Adrenal gland (tissue), 12 donors: Measurements from ENCODE around the gene PCDHGB6. TPM values are rescaled to one million over a fixed set of nuclear protein-coding genes. Genes with fewer than 3 reads are reported as not detected.

Source experiments
- DNase-seq, 7 donors: peaks; one replicate each; pipeline ENCODE4 v3.0.0-alpha.2; 2019 to 2020
- H3K27ac ChIP-seq, 5 donors: fragments of 200-600 bp; sonication (generic) in 4 of 5; 1 replicate in 3 of 5; 2 replicates in 2 of 5; pipeline versions ENCODE4 v1.5.1 to v1.8.0; 2016 to 2020; ENCODE audit warnings: mild to moderate bottlenecking in 1 of 5
- H3K27me3 ChIP-seq: fragments of 200-600 bp; 2 replicates; pipeline ENCODE4 v1.8.0; 2021
- H3K36me3 ChIP-seq, 2 donors: fragments of 200-600 bp; replicated peaks in 1 of 2; 1 replicate in 1 of 2; 2 replicates in 1 of 2; pipeline versions ENCODE4 v1.5.1 to v1.8.0; 2018 to 2022
- H3K4me1 ChIP-seq, 2 donors: fragments of 200-600 bp; replicated peaks in 1 of 2; 1 replicate in 1 of 2; 2 replicates in 1 of 2; pipeline versions ENCODE4 v1.5.1 to v1.8.0; 2018 to 2021
- H3K4me3 ChIP-seq, 4 donors: fragments of 200-600 bp; sonication (generic) in 3 of 4; one replicate each; pipeline ENCODE4 v1.5.1; 2016 to 2018
- H3K9me3 ChIP-seq, 3 donors: fragments of 200-600 bp; sonication (generic) in 1 of 3; replicated peaks in 1 of 3; 1 replicate in 2 of 3; 2 replicates in 1 of 3; pipeline versions ENCODE4 v1.5.1 to v1.8.0; 2016 to 2021
- CTCF ChIP-seq, 6 experiments: fragments of 450-650 bp in 4 of 6; fragments of 200-600 bp in 2 of 6; sonication (generic) in 1 of 6; IDR thresholded peaks; 1 replicate in 5 of 6; 2 replicates in 1 of 6; pipeline versions ENCODE4 v1.5.1 to v1.8.0; 2016 to 2021; ENCODE audit warnings: antibody characterized with exemption in 6 of 6, mild to moderate bottlenecking in 2 of 6, moderate library complexity in 1 of 6
- POLR2A ChIP-seq, 2 donors: fragments of 450-650 bp; IDR thresholded peaks; one replicate each; pipeline ENCODE4 v1.6.1; 2017; ENCODE audit warnings: antibody characterized with exemption in 2 of 2, mild to moderate bottlenecking in 2 of 2, moderate library complexity in 1 of 2
- WGBS, 4 donors: extraction: QIAGEN DNeasy Blood & Tissue Kit in 2 of 4; methylation state at CpG; one replicate each; pipeline versions ENCODE4 v1.1.5 to v1.1.7; 2013 to 2017; 5-methylcytosine and 5-hydroxymethylcytosine counted together
- intact Hi-C, 2 donors: fragments of 100-400 bp; cut with DNase I; formaldehyde crosslinking; loops; one replicate each; pipeline versions ENCODE4 v1.14.1 to v1.15.0; 2022 to 2023
- polyA plus RNA-seq, 3 donors: library from polyadenylated mRNA; stranded (reverse); fragments of 200-250 nt in 2 of 3; fragments of 350-450 nt in 1 of 3; fragmentation: Illumina TruSeq in 1 of 3; extraction: RNeasy Lipid Tissue Mini Kit (QIAGEN cat#74804) in 1 of 3; gene quantifications; one replicate each; pipeline ENCODE4 v1.2.3, GENCODE V29; 2013 to 2014
- total RNA-seq, 9 donors: library from RNA; depleted of rRNA in 4 of 9; stranded (reverse); fragments of >200 nt in 4 of 9; fragments of 120-200 nt in 1 of 9; fragmentation: NEBNext Ultra II Directional in 1 of 9; extraction: Animal tissue kit (Norgen Biotek cat#: 25700) in 1 of 9; gene quantifications; one replicate each; pipeline versions ENCODE4 v1.1.0 to v1.2.4, GENCODE V29; 2013 to 2023
- donor health status: healthy with polysubstance abuse.
- donor health status: Bipolar disorder and iron deficiency.
- donor health status: DM: yes; HTN: yes; CAD: no.
- donor health status: DM: no; HTN: no; CAD: no.
- donor health status: DM: no; HTN: no; CAD: no.
- donor health status: DM: yes; HTN: yes; CAD: no.

The PCDHGB6 gene
- total and polyA plus RNA-seq, 12 donors: 0.61 to 15.9 (median 8.9) TPM

- Histone ChIP-seq H3K4me3 (no peak overlapping the region), H3K27ac (no peak overlapping the region), H3K9me3 (no peaks in the 10 kb centered on the region), H3K36me3 (no peaks in the 10 kb centered on the region), H3K27me3 (no peaks in the 10 kb centered on the region), H3K4me1 (peaks cover 0 to 14% of the 10 kb centered on the region in 2 donors)
- DNase-seq: no peak
- intact Hi-C loops: no loop called here
- no peak for TF ChIP-seq CTCF (IDR thresholded peaks at IDR 0.05)
- TF ChIP-seq POLR2A (IDR thresholded peaks at IDR 0.05): no peak
- WGBS, 4 donors: 45 to 63% (median 55%) methylated on average over 26 to 50 of the region's 50 CpGs
Measured at GRCh38 chr5:141441571-141442170, 33.9 kb downstream of the PCDHGB6 start.

Other genes starting within 250 kb of the PCDHGB6 start
Only the 30 nearest of the 37 such genes appear.
- 1 to 10 TPM in 3 of 9 donors, under 1 TPM in 6; 0.18 to 2.3 (median 0.61) TPM for gene PCDHB10, start 215.7 kb upstream of the PCDHGB6 start, total RNA-seq
- 1 to 10 TPM in 1 of 3 donors, under 1 TPM in 2; 0.81 to 3.0 (median 0.88) TPM for gene PCDHB10, start 215.7 kb upstream of the PCDHGB6 start, polyA plus RNA-seq
- 1 to 10 TPM in 7 of 9 donors, under 1 TPM in 2; 0.12 to 7.1 (median 2.5) TPM for gene PCDHB11, start 208.4 kb upstream of the PCDHGB6 start, total RNA-seq
- gene PCDHB11, start 208.4 kb upstream of the PCDHGB6 start, polyA plus RNA-seq: under 1 TPM; 0.48 to 0.81 (median 0.67) TPM
- gene PCDHB12, start 199.3 kb upstream of the PCDHGB6 start, total RNA-seq: 1 to 10 TPM in 7 of 9 donors, under 1 TPM in 2; 0.50 to 3.4 (median 1.5) TPM
- gene PCDHB12, start 199.3 kb upstream of the PCDHGB6 start, polyA plus RNA-seq: under 1 TPM; 0.40 to 0.97 (median 0.47) TPM
- 1 to 10 TPM in 8 of 9 donors, under 1 TPM in 1; 0.72 to 7.2 (median 5.9) TPM for gene PCDHB13, start 194.1 kb upstream of the PCDHGB6 start, total RNA-seq
- 1 to 10 TPM; 1.3 to 5.4 (median 1.3) TPM for gene PCDHB13, start 194.1 kb upstream of the PCDHGB6 start, polyA plus RNA-seq
- 1 to 10 TPM; 1.7 to 7.7 (median 3.7) TPM for gene PCDHB14, start 184.7 kb upstream of the PCDHGB6 start, total RNA-seq
- gene PCDHB14, start 184.7 kb upstream of the PCDHGB6 start, polyA plus RNA-seq: 1 to 10 TPM; 1.9 to 4.1 (median 2.2) TPM
- 1 to 10 TPM in 7 of 9 donors, under 1 TPM in 2; 0.95 to 3.2 (median 1.4) TPM for gene PCDHB15, start 162.6 kb upstream of the PCDHGB6 start, total RNA-seq
- gene PCDHB15, start 162.6 kb upstream of the PCDHGB6 start, polyA plus RNA-seq: 1 to 10 TPM; 1.2 to 2.2 (median 1.4) TPM
- gene SLC25A2, start 104.0 kb upstream of the PCDHGB6 start, total RNA-seq: 1 to 10 TPM in 1 of 9 donors, under 1 TPM in 4, not detected in 4; 0.43 to 1.5 (median 0.53) TPM
- gene SLC25A2, start 104.0 kb upstream of the PCDHGB6 start, polyA plus RNA-seq: under 1 TPM in 2 of 3 donors, not detected in 1; 0.07 to 0.72 TPM
- gene TAF7, start 87.2 kb upstream of the PCDHGB6 start, total RNA-seq: 100 to 1,000 TPM in 1 of 9 donors, 10 to 100 TPM in 8; 38.0 to 111 (median 70.9) TPM
- gene TAF7, start 87.2 kb upstream of the PCDHGB6 start, polyA plus RNA-seq: 100 to 1,000 TPM in 1 of 3 donors, 10 to 100 TPM in 2; 23.9 to 132 (median 29.7) TPM
- gene PCDHGA1, start 77.5 kb upstream of the PCDHGB6 start, total RNA-seq: under 1 TPM; 0.09 to 0.96 (median 0.28) TPM
- under 1 TPM; 0.13 to 0.60 (median 0.32) TPM for gene PCDHGA1, start 77.5 kb upstream of the PCDHGB6 start, polyA plus RNA-seq
- 1 to 10 TPM in 8 of 9 donors, under 1 TPM in 1; 0.91 to 6.1 (median 2.6) TPM for gene PCDHGA2, start 69.3 kb upstream of the PCDHGB6 start, total RNA-seq
- gene PCDHGA2, start 69.3 kb upstream of the PCDHGB6 start, polyA plus RNA-seq: 1 to 10 TPM in 1 of 3 donors, under 1 TPM in 2; 0.27 to 2.1 (median 0.56) TPM
- 1 to 10 TPM; 1.0 to 6.2 (median 3.0) TPM for gene PCDHGA3, start 64.2 kb upstream of the PCDHGB6 start, total RNA-seq
- gene PCDHGA3, start 64.2 kb upstream of the PCDHGB6 start, polyA plus RNA-seq: 1 to 10 TPM in 1 of 3 donors, under 1 TPM in 2; 0.27 to 1.5 (median 0.80) TPM
- 10 to 100 TPM in 2 of 9 donors, 1 to 10 TPM in 7; 1.6 to 16.1 (median 3.1) TPM for gene PCDHGB1, start 57.9 kb upstream of the PCDHGB6 start, total RNA-seq
- gene PCDHGB1, start 57.9 kb upstream of the PCDHGB6 start, polyA plus RNA-seq: 1 to 10 TPM in 1 of 3 donors, under 1 TPM in 2; 0.20 to 2.2 (median 0.88) TPM
- 1 to 10 TPM in 8 of 9 donors, under 1 TPM in 1; 0.97 to 9.5 (median 4.3) TPM for gene PCDHGA4, start 53.0 kb upstream of the PCDHGB6 start, total RNA-seq
- gene PCDHGA4, start 53.0 kb upstream of the PCDHGB6 start, polyA plus RNA-seq: 1 to 10 TPM in 1 of 3 donors, under 1 TPM in 2; 0.20 to 2.4 (median 0.64) TPM
- 1 to 10 TPM; 1.6 to 6.3 (median 3.4) TPM for gene PCDHGB2, start 48.0 kb upstream of the PCDHGB6 start, total RNA-seq
- 1 to 10 TPM in 1 of 3 donors, under 1 TPM in 2; 0.10 to 1.8 (median 0.88) TPM for gene PCDHGB2, start 48.0 kb upstream of the PCDHGB6 start, polyA plus RNA-seq
- gene PCDHGA5, start 43.9 kb upstream of the PCDHGB6 start, total RNA-seq: 1 to 10 TPM in 8 of 9 donors, under 1 TPM in 1; 0.42 to 5.9 (median 2.0) TPM
- gene PCDHGA5, start 43.9 kb upstream of the PCDHGB6 start, polyA plus RNA-seq: under 1 TPM; 0.24 to 0.80 (median 0.79) TPM
- 1 to 10 TPM; 1.4 to 7.1 (median 3.1) TPM for gene PCDHGB3, start 37.8 kb upstream of the PCDHGB6 start, total RNA-seq
- gene PCDHGB3, start 37.8 kb upstream of the PCDHGB6 start, polyA plus RNA-seq: 1 to 10 TPM in 1 of 3 donors, under 1 TPM in 2; 0.03 to 1.0 (median 0.70) TPM
- gene PCDHGA6, start 34.1 kb upstream of the PCDHGB6 start, total RNA-seq: 1 to 10 TPM; 1.8 to 6.6 (median 2.9) TPM
- 1 to 10 TPM in 2 of 3 donors, under 1 TPM in 1; 0.57 to 2.1 (median 1.4) TPM for gene PCDHGA6, start 34.1 kb upstream of the PCDHGB6 start, polyA plus RNA-seq
- gene PCDHGA7, start 25.3 kb upstream of the PCDHGB6 start, total RNA-seq: 1 to 10 TPM in 8 of 9 donors, under 1 TPM in 1; 0.91 to 5.0 (median 1.9) TPM
- gene PCDHGA7, start 25.3 kb upstream of the PCDHGB6 start, polyA plus RNA-seq: 1 to 10 TPM in 1 of 3 donors, under 1 TPM in 2; 0.37 to 1.4 (median 0.59) TPM
- 1 to 10 TPM; 3.3 to 9.1 (median 4.8) TPM for gene PCDHGB4, start 20.3 kb upstream of the PCDHGB6 start, total RNA-seq
- 1 to 10 TPM in 1 of 3 donors, under 1 TPM in 2; 0.27 to 2.2 (median 0.72) TPM for gene PCDHGB4, start 20.3 kb upstream of the PCDHGB6 start, polyA plus RNA-seq
- 1 to 10 TPM in 4 of 9 donors, under 1 TPM in 5; 0.06 to 4.0 (median 0.94) TPM for gene PCDHGA8, start 15.4 kb upstream of the PCDHGB6 start, total RNA-seq
- under 1 TPM; 0.15 to 0.48 (median 0.17) TPM for gene PCDHGA8, start 15.4 kb upstream of the PCDHGB6 start, polyA plus RNA-seq
- gene PCDHGB5, start 10.1 kb upstream of the PCDHGB6 start, total RNA-seq: 10 to 100 TPM in 5 of 9 donors, 1 to 10 TPM in 4; 5.2 to 15.3 (median 11.7) TPM
- gene PCDHGB5, start 10.1 kb upstream of the PCDHGB6 start, polyA plus RNA-seq: 1 to 10 TPM in 2 of 3 donors, under 1 TPM in 1; 0.40 to 4.5 (median 1.2) TPM
- 1 to 10 TPM; 1.5 to 8.6 (median 5.7) TPM for gene PCDHGA9, start 5.2 kb upstream of the PCDHGB6 start, total RNA-seq
- gene PCDHGA9, start 5.2 kb upstream of the PCDHGB6 start, polyA plus RNA-seq: 1 to 10 TPM in 2 of 3 donors, under 1 TPM in 1; 0.17 to 2.9 (median 1.3) TPM
- gene PCDHGA10, start 5.0 kb downstream of the PCDHGB6 start, total RNA-seq: 1 to 10 TPM; 4.5 to 9.7 (median 7.7) TPM
- gene PCDHGA10, start 5.0 kb downstream of the PCDHGB6 start, polyA plus RNA-seq: 1 to 10 TPM in 2 of 3 donors, under 1 TPM in 1; 0.64 to 2.2 (median 1.5) TPM
- gene PCDHGB7, start 9.7 kb downstream of the PCDHGB6 start, total RNA-seq: 10 to 100 TPM in 8 of 9 donors, 1 to 10 TPM in 1; 3.9 to 28.1 (median 17.9) TPM
- 1 to 10 TPM in 2 of 3 donors, under 1 TPM in 1; 0.88 to 8.2 (median 2.7) TPM for gene PCDHGB7, start 9.7 kb downstream of the PCDHGB6 start, polyA plus RNA-seq
- gene PCDHGA11, start 13.0 kb downstream of the PCDHGB6 start, total RNA-seq: 1 to 10 TPM; 1.6 to 4.9 (median 3.2) TPM
- 1 to 10 TPM in 2 of 3 donors, under 1 TPM in 1; 0.44 to 2.0 (median 1.4) TPM for gene PCDHGA11, start 13.0 kb downstream of the PCDHGB6 start, polyA plus RNA-seq
- gene PCDHGA12, start 22.5 kb downstream of the PCDHGB6 start, total RNA-seq: 10 to 100 TPM in 8 of 9 donors, 1 to 10 TPM in 1; 2.5 to 29.1 (median 13.9) TPM
- gene PCDHGA12, start 22.5 kb downstream of the PCDHGB6 start, polyA plus RNA-seq: 1 to 10 TPM in 2 of 3 donors, under 1 TPM in 1; 0.34 to 5.6 (median 3.8) TPM
- 100 to 1,000 TPM in 1 of 9 donors, 10 to 100 TPM in 7, 1 to 10 TPM in 1; 8.7 to 103 (median 76.5) TPM for gene PCDHGC3, start 67.9 kb downstream of the PCDHGB6 start, total RNA-seq
- 100 to 1,000 TPM in 1 of 3 donors, 10 to 100 TPM in 2; 70.4 to 112 (median 90.9) TPM for gene PCDHGC3, start 67.9 kb downstream of the PCDHGB6 start, polyA plus RNA-seq
- 1 to 10 TPM in 8 of 9 donors, under 1 TPM in 1; 0.30 to 6.1 (median 1.8) TPM for gene PCDHGC4, start 77.0 kb downstream of the PCDHGB6 start, total RNA-seq
- 1 to 10 TPM in 1 of 3 donors, under 1 TPM in 2; 0.03 to 1.0 (median 0.53) TPM for gene PCDHGC4, start 77.0 kb downstream of the PCDHGB6 start, polyA plus RNA-seq
- 1 to 10 TPM in 7 of 9 donors, under 1 TPM in 2; 0.61 to 5.2 (median 3.0) TPM for gene PCDHGC5, start 81.1 kb downstream of the PCDHGB6 start, total RNA-seq
- 1 to 10 TPM in 1 of 3 donors, under 1 TPM in 2; 0.10 to 1.1 (median 0.33) TPM for gene PCDHGC5, start 81.1 kb downstream of the PCDHGB6 start, polyA plus RNA-seq
- gene DIAPH1, start 211.0 kb downstream of the PCDHGB6 start, total RNA-seq: 10 to 100 TPM; 17.8 to 91.2 (median 54.0) TPM
- 10 to 100 TPM; 30.4 to 35.3 (median 35.0) TPM for gene DIAPH1, start 211.0 kb downstream of the PCDHGB6 start, polyA plus RNA-seq